Memory B cell (primary cell): ENCODE results near the gene MRPL52.
A peak's percentile ranks its signal among the peaks of the same experiment; 100 is the strongest.
"Not testable (repeated sequence)": the region's sequence is repeated elsewhere in the genome, so short reads cannot be mapped to it uniquely, and the experiment has no call there.

Experiments
- ATAC-seq: fragments of 150-1000 bp; cut with Tn5 transposase; 2 replicates; pipeline ENCODE4 v1.10.0; 2021; ENCODE audit warnings: low read depth, mild to moderate bottlenecking, moderate library complexity
- DNase-seq, 2 donors: peaks; one replicate each; pipeline ENCODE4 v3.0.0; 2022; ENCODE audit warnings: low spot score in 2 of 2
- H3K27ac Mint-ChIP-seq: one replicate; pipeline ENCODE4 v1.8.0; 2022; ENCODE audit warnings: mild to moderate bottlenecking, moderate library complexity, mixed read lengths
- H3K27me3 Mint-ChIP-seq: one replicate; pipeline ENCODE4 v1.8.0; 2022; ENCODE audit warnings: mixed read lengths
- H3K36me3 Mint-ChIP-seq: one replicate; pipeline ENCODE4 v1.8.0; 2022; ENCODE audit warnings: mild to moderate bottlenecking, mixed read lengths
- H3K4me1 Mint-ChIP-seq: one replicate; pipeline ENCODE4 v1.8.0; 2022; ENCODE audit warnings: mixed read lengths
- H3K4me3 Mint-ChIP-seq: one replicate; pipeline ENCODE4 v1.8.0; 2022; ENCODE audit warnings: mild to moderate bottlenecking, moderate library complexity, mixed read lengths
- H3K9me3 Mint-ChIP-seq: one replicate; pipeline ENCODE4 v1.8.0; 2022; ENCODE audit warnings: mixed read lengths

The MRPL52 gene

DNA sequence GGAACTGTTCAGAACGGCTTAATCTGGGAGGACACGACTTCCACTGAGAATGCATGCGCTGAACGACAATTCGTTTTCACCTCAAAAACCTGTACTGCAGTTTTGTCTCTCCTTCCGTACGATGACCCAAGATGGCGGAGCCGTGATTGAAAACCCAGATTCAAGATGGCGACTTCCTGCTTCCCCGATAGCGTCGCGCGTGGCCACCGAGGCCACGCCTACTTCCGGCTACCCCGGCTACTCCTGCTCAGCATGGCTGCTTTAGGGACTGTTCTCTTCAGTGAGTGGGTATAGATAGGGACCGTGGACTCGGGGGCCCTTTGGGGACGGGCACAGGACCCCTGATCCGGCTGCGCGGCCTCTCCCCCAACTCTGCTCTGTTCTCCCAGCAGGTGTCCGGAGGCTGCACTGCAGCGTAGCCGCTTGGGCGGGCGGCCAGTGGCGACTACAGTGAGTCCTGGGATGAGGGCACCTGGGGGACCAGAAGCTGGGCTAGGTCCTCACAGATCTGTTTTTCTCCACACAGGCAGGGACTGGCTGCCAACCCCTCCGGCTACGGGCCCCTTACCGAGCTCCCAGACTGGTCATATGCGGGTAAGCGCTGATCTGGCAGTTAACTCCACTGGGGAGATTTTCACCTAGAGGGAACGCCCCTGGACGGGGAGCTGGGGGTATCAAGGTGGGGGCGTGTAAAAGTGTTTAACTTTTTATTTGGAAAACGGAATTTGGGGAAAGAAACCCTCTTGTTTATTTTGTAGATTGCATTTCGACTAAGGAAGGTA lies at the start of gene MRPL52:
MRPL52 (plus strand) TSS at position 227 of the 782 bp plus-strand sequence; CDS start at position 253, 26 bp downstream.
- peak; percentile 95 for ATAC-seq
- no peaks in the 10 kb centered on the region for H3K9me3 Mint-ChIP-seq

DNA sequence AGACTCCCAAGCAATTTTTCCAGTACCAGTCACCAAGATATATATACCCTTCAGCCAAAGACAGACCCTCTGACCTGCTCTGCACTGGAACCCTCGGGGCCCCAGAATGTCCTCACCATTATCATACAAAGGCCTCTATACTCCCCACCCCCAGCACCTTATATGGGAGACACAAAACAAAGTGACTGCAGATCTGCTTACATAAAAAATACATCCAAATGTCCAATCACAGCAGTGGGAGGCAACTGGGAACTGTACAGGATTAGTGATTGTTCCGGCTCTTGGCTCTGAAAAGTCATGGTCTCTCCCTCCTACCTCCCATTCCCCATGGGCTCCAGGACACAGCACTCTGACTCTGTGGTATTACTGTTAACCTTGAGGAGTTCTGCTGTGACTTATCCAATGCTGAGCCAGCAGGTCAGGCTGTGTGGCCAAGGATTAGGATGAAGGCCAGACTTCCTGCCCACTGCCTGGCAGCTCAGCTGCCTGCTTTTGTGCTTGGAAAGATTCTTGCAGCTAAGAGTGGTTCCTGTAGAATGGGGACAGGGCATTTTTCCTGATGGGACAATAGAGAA lies 49.5 kb upstream of the MRPL52 start:
- peak overlapping the region; percentile 50 for H3K27ac Mint-ChIP-seq
- H3K36me3 Mint-ChIP-seq = peaks cover under 1% of the 10 kb centered on the region

More for the DNA sequence above, at the start of gene MRPL52:
- Mint-ChIP-seq H3K27me3 (no peaks in the 10 kb centered on the region), H3K27ac (peak within 1 kb of the TSS; percentile 94), H3K36me3 (peaks cover 4% of the 10 kb centered on the region), H3K4me3 (peak within 1 kb of the TSS; percentile 92), H3K4me1 (peaks cover 12% of the 10 kb centered on the region)
- DNase-seq = peak; percentile 73 to 81

DNA sequence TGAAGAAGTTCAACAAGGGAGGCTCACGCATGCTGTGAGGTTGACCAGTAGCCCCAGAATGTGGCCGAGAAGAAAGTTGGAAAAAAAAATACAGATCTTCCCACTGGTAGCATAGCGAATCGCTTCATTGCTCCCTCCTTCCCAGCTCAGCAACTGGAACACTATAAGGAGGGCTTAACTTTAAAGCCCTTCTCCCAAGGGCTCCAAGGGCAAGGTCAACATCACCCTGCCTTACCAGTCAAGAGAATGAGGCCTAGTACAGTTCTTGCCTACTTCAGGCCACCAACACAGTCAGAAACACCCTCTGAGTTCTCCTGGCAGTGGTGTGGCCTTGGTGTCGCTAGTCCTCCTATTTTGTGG lies 48.8 kb upstream of the MRPL52 start:
- peak overlapping the region; percentile 79 for H3K27ac Mint-ChIP-seq
- no peak overlapping the region for H3K4me3 Mint-ChIP-seq
- H3K36me3 Mint-ChIP-seq = no peaks in the 10 kb centered on the region
- no peaks in the 10 kb centered on the region for H3K9me3 Mint-ChIP-seq
- no peaks in the 10 kb centered on the region for H3K27me3 Mint-ChIP-seq
- DNase-seq (no peak), ATAC-seq (no peak)
- H3K4me1 Mint-ChIP-seq = no peaks in the 10 kb centered on the region

More for the DNA sequence above, 49.5 kb upstream of the MRPL52 start:
- Mint-ChIP-seq H3K4me3 (no peak overlapping the region), H3K4me1 (no peaks in the 10 kb centered on the region), H3K27me3 (no peaks in the 10 kb centered on the region), H3K9me3 (no peaks in the 10 kb centered on the region)
- no peak for DNase-seq
- no peak for ATAC-seq

DNA sequence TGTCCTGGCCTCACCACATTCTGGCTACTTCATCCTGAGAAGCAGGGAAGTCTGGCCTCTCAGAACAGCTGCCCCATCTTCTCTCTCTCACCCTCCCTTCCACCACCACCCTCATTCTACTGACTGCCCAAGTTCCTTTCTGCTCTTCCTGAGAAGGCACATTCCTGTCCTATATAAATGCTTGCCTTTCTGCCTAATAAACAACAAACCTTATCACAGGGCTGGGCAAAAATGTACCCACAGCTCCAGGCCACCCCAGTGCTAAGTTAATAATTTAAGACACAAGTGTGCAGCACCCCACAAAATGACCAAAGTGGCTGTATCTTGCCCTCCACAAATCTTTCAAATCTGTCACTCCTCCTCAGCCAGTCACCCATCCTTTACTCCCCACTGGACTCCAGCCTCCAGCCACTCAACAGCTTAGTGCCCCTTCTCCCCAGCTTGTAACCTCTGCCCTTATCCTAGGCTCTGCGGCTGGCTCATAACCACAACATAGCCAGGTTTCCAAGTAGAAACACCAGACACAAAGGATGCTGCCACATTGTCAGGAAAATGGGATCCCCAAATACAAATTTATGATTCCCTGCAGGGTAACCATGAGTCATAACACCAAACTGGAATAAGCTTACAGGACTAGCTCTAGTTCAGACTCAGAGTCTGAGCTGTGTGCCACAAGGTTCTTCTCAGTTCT lies 48.2 kb upstream of the MRPL52 start:
- Mint-ChIP-seq H3K4me1 (peaks cover 2% of the 10 kb centered on the region), H3K27ac (peak overlapping the region; percentile 79), H3K36me3 (no peaks in the 10 kb centered on the region), H3K9me3 (no peaks in the 10 kb centered on the region), H3K27me3 (no peaks in the 10 kb centered on the region), H3K4me3 (no peak overlapping the region)
- DNase-seq (no peak), ATAC-seq (no peak)

DNA sequence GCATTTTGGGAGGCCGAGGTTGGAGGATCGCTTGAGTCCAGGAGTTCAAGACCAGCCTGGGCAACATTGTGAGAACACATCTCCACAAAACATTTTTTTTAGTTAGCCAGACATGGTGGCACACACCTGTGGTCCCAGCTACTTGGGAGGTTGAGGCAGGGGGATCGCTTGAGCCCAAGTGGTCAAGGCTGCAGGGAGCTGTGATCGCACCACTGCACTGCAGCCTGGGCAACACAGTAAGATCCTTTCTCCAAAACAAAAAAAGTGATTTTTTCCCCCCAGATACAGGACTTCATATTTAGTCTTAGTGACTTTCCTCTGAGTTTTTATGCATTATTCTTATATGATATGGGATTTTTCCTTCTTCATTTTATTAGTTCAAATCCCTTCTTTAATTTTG lies 43.0 kb upstream of the MRPL52 start:
- no peak for DNase-seq
- Mint-ChIP-seq H3K27me3 (no peaks in the 10 kb centered on the region), H3K4me1 (peaks cover 20% of the 10 kb centered on the region), H3K4me3 (no peak overlapping the region), H3K36me3 (peaks cover 4% of the 10 kb centered on the region), H3K27ac (no peak overlapping the region), H3K9me3 (no peaks in the 10 kb centered on the region)
- no peak for ATAC-seq

DNA sequence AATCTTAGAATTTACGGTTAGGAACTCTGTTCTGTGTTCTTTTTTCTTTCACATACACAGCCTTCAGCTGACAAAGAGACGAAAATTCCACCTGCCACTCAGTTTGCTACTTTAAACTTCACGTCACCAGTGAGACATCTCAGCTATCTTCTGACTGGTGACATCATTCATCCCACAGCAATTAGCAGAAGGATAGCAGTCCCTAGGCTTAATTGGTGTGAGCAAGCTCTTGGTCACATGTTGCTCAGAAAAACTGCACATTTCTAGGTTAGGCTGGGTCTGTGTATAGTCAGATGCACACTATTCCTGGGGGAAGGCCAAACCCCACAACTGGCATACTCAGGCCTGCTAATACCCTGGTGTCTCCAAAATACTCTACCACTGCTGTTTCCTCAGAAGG lies 38.4 kb upstream of the MRPL52 start:
- DNase-seq = no peak
- H3K4me1 Mint-ChIP-seq = peaks cover 39% of the 10 kb centered on the region
- H3K27ac Mint-ChIP-seq = peak overlapping the region; percentile 92
- ATAC-seq = no peak
- H3K9me3 Mint-ChIP-seq = no peaks in the 10 kb centered on the region
- peaks cover 7% of the 10 kb centered on the region for H3K36me3 Mint-ChIP-seq
- H3K27me3 Mint-ChIP-seq = no peaks in the 10 kb centered on the region
- H3K4me3 Mint-ChIP-seq = peak overlapping the region; percentile 17

DNA sequence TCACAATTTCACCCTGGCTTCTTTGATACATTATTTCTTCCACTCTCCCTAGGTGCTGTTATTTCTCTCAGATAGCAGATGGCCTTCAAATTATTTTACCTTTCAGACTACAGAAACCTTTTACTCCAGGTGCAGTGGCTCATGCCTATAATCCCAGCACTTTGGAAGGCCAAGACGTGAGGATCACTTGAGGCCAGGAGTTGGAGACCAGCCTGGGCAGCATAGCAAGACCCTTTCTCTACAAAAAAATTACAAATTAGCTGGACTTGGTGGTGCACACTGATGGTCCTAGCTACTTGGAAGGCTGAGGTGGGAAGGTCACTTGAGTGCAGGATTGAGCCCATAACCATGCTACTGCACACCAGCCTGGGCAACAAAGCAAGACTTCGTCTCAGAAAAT lies 37.5 kb upstream of the MRPL52 start:
- Mint-ChIP-seq H3K9me3 (no peaks in the 10 kb centered on the region), H3K4me3 (no peak overlapping the region), H3K27ac (peak overlapping the region; percentile 92), H3K27me3 (no peaks in the 10 kb centered on the region), H3K36me3 (peaks cover 9% of the 10 kb centered on the region), H3K4me1 (peaks cover 41% of the 10 kb centered on the region)
- no peak for ATAC-seq
- no peak for DNase-seq

DNA sequence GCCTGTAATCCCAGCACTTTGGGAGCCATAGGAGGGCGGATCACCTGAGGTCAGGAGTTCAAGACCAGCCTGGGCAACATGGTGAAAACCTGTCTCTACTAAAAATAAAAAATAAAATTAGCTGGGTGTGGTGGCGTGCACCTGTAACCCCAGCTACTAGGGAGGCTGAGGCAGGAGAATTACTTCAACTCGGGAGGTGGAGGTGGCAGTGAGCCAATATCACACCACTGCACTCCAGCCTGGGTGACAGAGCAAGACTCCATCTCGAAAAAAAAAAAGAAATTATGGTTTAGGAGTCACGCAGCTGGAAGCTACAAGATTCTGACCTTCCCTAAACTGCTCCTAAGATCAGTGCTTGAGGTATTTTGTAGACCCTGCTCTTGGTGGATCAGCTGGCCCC lies 36.1 kb upstream of the MRPL52 start:
- H3K4me1 Mint-ChIP-seq = peaks cover 46% of the 10 kb centered on the region
- not testable (repeated sequence) for DNase-seq, H3K27me3 Mint-ChIP-seq

DNA sequence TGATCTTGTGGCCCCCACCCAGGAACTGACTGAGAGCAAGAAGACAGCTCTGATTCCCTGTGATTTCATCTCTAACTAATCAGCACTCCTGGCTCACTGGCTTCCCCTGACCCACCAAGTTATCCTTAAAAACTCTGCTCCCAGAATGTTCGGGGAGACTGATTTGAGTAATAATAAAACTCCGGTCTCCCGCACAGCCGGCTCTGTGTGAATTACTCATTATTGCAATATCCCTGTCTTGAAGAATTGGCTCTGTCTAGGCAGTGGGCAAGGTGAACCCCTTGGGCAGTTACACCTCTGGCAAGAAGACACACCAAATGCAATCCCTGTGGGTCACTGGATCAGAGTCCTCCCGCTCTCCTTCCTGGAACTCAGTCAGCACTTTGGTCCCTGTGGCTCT lies 35.7 kb upstream of the MRPL52 start:
- H3K4me1 Mint-ChIP-seq = peaks cover 48% of the 10 kb centered on the region
- H3K27ac Mint-ChIP-seq = peak overlapping the region; percentile 92
- H3K4me3 Mint-ChIP-seq = no peak overlapping the region
- ATAC-seq (no peak), DNase-seq (no peak)
- no peaks in the 10 kb centered on the region for H3K9me3 Mint-ChIP-seq
- no peaks in the 10 kb centered on the region for H3K27me3 Mint-ChIP-seq
- H3K36me3 Mint-ChIP-seq = peaks cover 9% of the 10 kb centered on the region

More for the DNA sequence above, 36.1 kb upstream of the MRPL52 start:
- H3K4me3 Mint-ChIP-seq, H3K9me3 Mint-ChIP-seq, ATAC-seq, H3K36me3 Mint-ChIP-seq: not testable (repeated sequence)
- peak overlapping the region; percentile 92 for H3K27ac Mint-ChIP-seq

DNA sequence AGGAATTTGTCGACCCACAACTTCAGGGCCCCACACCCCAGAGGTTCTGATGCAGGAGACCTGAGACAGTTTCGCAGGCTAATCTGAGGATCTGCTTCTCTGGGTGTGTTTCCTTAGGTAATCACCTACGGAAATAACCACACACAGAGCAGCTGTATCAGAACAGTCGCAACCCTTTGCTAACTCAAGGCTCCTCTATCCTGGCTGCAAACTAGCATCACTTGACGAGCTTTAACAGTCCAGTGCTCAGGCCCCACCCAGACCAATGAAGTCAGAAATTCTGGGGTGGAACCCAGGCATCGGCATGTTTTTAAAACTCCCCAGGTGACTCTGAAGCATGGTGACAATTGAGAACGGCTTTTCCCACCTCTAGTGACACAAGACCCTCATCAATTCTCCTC lies 35.1 kb upstream of the MRPL52 start:
- ATAC-seq = peak; percentile 79

DNA sequence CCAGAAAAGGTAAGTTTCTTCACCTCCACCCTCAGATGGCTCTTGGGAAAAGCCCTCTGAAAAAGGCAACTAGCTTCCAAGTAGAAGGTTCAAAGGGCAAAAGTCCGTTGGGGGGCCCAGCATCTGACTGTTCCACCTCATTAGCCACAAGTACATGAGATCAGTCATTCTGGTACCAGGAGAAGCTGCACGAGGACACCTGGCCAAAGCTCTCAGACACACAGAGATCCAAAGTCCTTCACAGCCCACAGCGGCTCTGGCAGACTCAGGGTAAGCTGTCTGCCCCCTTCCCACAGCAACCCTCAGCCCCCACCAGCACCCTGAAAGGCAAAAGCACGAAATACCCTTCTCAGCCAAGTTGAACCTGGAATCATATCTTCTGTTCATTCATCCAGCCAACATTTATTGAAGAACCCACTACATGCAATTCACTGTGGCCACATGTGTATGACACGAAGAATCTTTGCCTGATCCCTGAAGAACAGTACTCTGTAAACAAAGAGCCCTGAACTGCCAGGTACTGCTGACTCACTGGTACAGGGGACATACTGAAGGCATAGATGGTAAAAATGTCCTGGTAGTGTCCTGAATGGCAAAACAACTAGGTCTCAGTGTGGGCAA lies 33.5 kb upstream of the MRPL52 start:
- H3K36me3 Mint-ChIP-seq = peaks cover 15% of the 10 kb centered on the region
- ATAC-seq (no peak), DNase-seq (no peak)
- no peak overlapping the region for H3K4me3 Mint-ChIP-seq
- H3K4me1 Mint-ChIP-seq = peaks cover 44% of the 10 kb centered on the region
- peak overlapping the region; percentile 92 for H3K27ac Mint-ChIP-seq
- no peaks in the 10 kb centered on the region for H3K9me3 Mint-ChIP-seq
- H3K27me3 Mint-ChIP-seq = no peaks in the 10 kb centered on the region

More for the DNA sequence above, 35.1 kb upstream of the MRPL52 start:
- Mint-ChIP-seq H3K4me3 (peak overlapping the region; percentile 8), H3K4me1 (peaks cover 50% of the 10 kb centered on the region), H3K27me3 (no peaks in the 10 kb centered on the region), H3K27ac (peak overlapping the region; percentile 92), H3K36me3 (peaks cover 9% of the 10 kb centered on the region), H3K9me3 (no peaks in the 10 kb centered on the region)
- peak; percentile 53 to 59 for DNase-seq

DNA sequence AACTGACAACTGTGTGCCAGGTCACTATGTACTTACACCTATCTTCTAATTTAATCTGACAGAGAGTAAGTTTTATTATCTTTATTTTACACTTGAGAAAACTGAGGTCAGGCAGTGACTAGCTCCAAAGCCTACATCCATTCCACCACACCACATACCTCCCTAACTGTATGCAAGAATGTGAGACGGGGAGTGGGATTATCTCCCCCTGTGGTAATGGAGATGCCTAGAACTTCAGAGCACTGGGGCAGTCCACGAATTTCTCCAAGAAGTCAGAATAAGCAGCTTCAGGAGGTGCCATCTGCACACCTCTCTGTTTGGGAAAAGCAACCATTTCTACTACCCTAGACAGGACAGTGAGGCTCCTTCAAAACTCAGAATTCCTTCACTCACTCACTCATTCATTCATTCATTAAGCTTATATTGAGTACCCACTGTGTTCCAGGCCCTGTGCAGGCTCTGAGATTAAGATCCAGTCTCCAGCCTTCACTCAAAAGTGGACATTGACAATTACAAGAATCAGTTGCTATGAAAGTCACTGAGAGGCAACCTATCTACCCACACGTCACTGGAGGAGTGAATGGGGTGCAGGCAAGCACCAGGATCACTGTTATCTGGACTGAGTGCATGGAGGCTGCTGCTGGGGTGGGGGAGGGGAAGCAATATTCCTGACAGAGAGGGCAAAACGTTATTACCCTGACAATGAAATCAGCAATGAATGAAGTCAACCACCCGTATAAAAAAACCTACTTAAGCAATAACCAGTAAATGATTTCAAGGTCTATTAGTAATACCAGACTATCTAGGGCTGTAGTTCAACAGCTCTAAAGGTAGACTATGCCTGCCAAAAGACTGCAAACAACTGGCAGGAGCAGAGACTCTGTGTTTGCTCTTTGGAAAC lies 32.4 kb upstream of the MRPL52 start:
- no peak overlapping the region for H3K4me3 Mint-ChIP-seq
- H3K9me3 Mint-ChIP-seq = no peaks in the 10 kb centered on the region
- peak overlapping the region; percentile 86 for H3K27ac Mint-ChIP-seq
- no peaks in the 10 kb centered on the region for H3K27me3 Mint-ChIP-seq
- H3K4me1 Mint-ChIP-seq = peaks cover 42% of the 10 kb centered on the region
- DNase-seq (no peak), ATAC-seq (no peak)
- peaks cover 15% of the 10 kb centered on the region for H3K36me3 Mint-ChIP-seq

DNA sequence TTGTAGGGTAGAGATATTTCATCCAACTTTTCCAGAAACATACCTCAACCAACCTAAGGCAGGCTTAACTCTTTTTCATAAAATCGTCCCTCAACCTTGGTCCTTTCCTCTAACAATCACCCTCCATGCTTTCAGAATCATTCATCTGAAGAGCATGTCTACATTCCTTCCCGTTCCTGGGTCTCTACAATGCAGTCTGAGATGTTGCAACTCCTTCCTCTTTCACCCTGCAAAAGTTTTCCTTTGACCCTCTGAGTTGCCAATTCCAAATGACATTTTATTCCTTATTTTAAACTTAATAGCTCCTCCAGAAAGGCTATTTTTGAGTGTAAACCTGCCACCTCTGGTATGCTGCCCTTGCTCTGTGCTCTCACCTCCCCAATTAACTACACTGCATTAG lies 31.2 kb upstream of the MRPL52 start:
- peaks cover 18% of the 10 kb centered on the region for H3K36me3 Mint-ChIP-seq
- no peaks in the 10 kb centered on the region for H3K9me3 Mint-ChIP-seq
- DNase-seq (no peak), ATAC-seq (no peak)
- H3K4me1 Mint-ChIP-seq = peaks cover 53% of the 10 kb centered on the region
- H3K27ac Mint-ChIP-seq = no peak overlapping the region
- no peak overlapping the region for H3K4me3 Mint-ChIP-seq
- H3K27me3 Mint-ChIP-seq = no peaks in the 10 kb centered on the region
